ENCODE measurements around the gene NSA2. TPM values are rescaled to one million over a fixed set of nuclear protein-coding genes. Genes with fewer than 3 reads are reported as not detected.

The NSA2 gene
- polyA plus RNA-seq, 2 of the 4 experiments (the other 2 are of a cell fraction): 192 to 228 TPM

GRCh38 chr5:74810915-74811314, 43.9 kb downstream of the NSA2 start:
- Histone ChIP-seq H3K4me1 (peaks cover under 1% of the 10 kb centered on the region; the same call in 2 of the 3 replicates), H3K4me2 (no peak overlapping the region), H3K9me3 (no peaks in the 10 kb centered on the region), H3K4me3 (no peak overlapping the region), H3K27ac (no peak overlapping the region)
- CTCF ChIA-PET: interaction anchor here (0.7 kb wide), 1 partner anchor 240 kb away, joined by 3 read pairs; no protein-coding TSS in a partner anchor
- 93% methylated on average over 4 of the region's 4 CpGs for WGBS (ENCODE audit: missing lambda C conversion rate)
- ATAC-seq (no peak), DNase-seq (ENCODE audit: low read depth in 1 of 2, low spot score in 1 of 2) (no peak), FAIRE-seq (no peak)
- POLR2A ChIA-PET: no interaction called here
- TF ChIP-seq ZFP36 (IDR thresholded peaks at IDR 0.05; ENCODE audit: borderline replicate concordance, partially characterized antibody) (no peak), JUNB (IDR thresholded peaks at IDR 0.05) (no peak), HDAC2 (IDR thresholded peaks at IDR 0.05) (no peak), FOSL2 (IDR thresholded peaks at IDR 0.05) (no peak), FOSL2 (CRISPR knock-in tag; IDR thresholded peaks at IDR 0.05) (no peak), ZNF302 (CRISPR knock-in tag; IDR thresholded peaks at IDR 0.05) (no peak), HEYL (CRISPR knock-in tag; IDR thresholded peaks at IDR 0.05) (no peak), E2F6 (IDR thresholded peaks at IDR 0.05; ENCODE audit: borderline replicate concordance, low read depth) (no peak), FOXS1 (CRISPR knock-in tag; IDR thresholded peaks at IDR 0.05) (no peak), MAZ (IDR thresholded peaks at IDR 0.05; ENCODE audit: borderline replicate concordance, low read depth, low read length) (no peak), HOXB13 (CRISPR knock-in tag; IDR thresholded peaks at IDR 0.05; ENCODE audit: low read depth) (no peak), EHMT2 (IDR thresholded peaks at IDR 0.05; ENCODE audit: low read depth) (no peak), RARB (CRISPR knock-in tag; IDR thresholded peaks at IDR 0.05) (no peak), SREBF2 (IDR thresholded peaks at IDR 0.05) (no peak), PHF8 (IDR thresholded peaks at IDR 0.05; ENCODE audit: borderline replicate concordance, low read depth) (no peak), ZSCAN20 (CRISPR knock-in tag; IDR thresholded peaks at IDR 0.05) (no peak), JUN (IDR thresholded peaks at IDR 0.05) (no peak)
- TF ChIP-seq, protein P1, sequence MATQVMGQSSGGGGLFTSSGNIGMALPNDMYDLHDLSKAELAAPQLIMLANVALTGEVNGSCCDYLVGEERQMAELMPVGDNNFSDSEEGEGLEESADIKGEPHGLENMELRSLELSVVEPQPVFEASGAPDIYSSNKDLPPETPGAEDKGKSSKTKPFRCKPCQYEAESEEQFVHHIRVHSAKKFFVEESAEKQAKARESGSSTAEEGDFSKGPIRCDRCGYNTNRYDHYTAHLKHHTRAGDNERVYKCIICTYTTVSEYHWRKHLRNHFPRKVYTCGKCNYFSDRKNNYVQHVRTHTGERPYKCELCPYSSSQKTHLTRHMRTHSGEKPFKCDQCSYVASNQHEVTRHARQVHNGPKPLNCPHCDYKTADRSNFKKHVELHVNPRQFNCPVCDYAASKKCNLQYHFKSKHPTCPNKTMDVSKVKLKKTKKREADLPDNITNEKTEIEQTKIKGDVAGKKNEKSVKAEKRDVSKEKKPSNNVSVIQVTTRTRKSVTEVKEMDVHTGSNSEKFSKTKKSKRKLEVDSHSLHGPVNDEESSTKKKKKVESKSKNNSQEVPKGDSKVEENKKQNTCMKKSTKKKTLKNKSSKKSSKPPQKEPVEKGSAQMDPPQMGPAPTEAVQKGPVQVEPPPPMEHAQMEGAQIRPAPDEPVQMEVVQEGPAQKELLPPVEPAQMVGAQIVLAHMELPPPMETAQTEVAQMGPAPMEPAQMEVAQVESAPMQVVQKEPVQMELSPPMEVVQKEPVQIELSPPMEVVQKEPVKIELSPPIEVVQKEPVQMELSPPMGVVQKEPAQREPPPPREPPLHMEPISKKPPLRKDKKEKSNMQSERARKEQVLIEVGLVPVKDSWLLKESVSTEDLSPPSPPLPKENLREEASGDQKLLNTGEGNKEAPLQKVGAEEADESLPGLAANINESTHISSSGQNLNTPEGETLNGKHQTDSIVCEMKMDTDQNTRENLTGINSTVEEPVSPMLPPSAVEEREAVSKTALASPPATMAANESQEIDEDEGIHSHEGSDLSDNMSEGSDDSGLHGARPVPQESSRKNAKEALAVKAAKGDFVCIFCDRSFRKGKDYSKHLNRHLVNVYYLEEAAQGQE (IDR thresholded peaks at IDR 0.05): no peak

DNA sequence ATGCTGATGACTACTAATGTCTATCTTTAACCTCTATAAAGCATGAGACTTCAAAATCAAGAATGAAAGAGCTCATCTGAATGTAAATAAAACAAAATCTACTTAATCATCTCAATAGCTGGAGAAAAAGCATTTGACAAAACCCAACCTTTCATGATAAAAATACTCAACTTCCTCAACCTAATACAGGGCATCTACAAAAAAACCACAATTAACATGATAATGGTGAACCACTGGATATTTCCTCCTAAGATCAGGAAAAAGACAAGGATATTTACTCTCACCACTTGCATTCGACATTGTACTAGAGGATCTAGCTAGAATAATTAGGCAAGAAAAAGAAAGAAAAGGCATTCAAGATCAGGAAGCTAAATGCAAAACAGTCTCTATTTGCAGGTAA, 49.8 kb downstream of the NSA2 start:
- CTCF ChIA-PET: no interaction called here
- ATAC-seq (no peak), FAIRE-seq (peak; percentile 74)

More for the DNA sequence above, 49.8 kb downstream of the NSA2 start:
- DNase-seq (ENCODE audit: low read depth in 1 of 2, low spot score in 1 of 2): no peak
- H3K4me1 ChIP-seq: peaks cover 8% of the 10 kb centered on the region
- H3K4me3 ChIP-seq: no peak overlapping the region
- 78% methylated on average over 1 of the region's 1 CpG for WGBS (ENCODE audit: missing lambda C conversion rate)
- POLR2A ChIA-PET: interaction anchor here (0.9 kb wide), 1 partner anchor 50 kb away, joined by 3 read pairs; the partner anchor contains the start of genes GFM2 and NSA2
- TF ChIP-seq POLR2A (IDR thresholded peaks at IDR 0.05; ENCODE audit: low read length) (no peak), USF2 (IDR thresholded peaks at IDR 0.05) (no peak), HOXB5 (CRISPR knock-in tag; IDR thresholded peaks at IDR 0.05) (no peak), CBX2 (IDR thresholded peaks at IDR 0.05; ENCODE audit: borderline replicate concordance, low read depth) (no peak), EP300 (IDR thresholded peaks at IDR 0.05) (no peak), ZNF302 (CRISPR knock-in tag; IDR thresholded peaks at IDR 0.05) (no peak), FOXS1 (CRISPR knock-in tag; IDR thresholded peaks at IDR 0.05) (no peak), ATOH8 (CRISPR knock-in tag; IDR thresholded peaks at IDR 0.05; ENCODE audit: low read depth) (no peak), ZSCAN20 (CRISPR knock-in tag; IDR thresholded peaks at IDR 0.05) (no peak), RCOR1 (IDR thresholded peaks at IDR 0.05; ENCODE audit: low read depth, low read length) (no peak), RAD21 (conservative IDR thresholded peaks at IDR 0.05 in 1 of 2, IDR thresholded peaks at IDR 0.05 in 1 of 2) (no peak), BCL3 (IDR thresholded peaks at IDR 0.05) (no peak), MYC (IDR thresholded peaks at IDR 0.05; ENCODE audit: borderline replicate concordance, low read length) (no peak), HOXB13 (CRISPR knock-in tag; IDR thresholded peaks at IDR 0.05; ENCODE audit: low read depth) (no peak), FOSB (CRISPR knock-in tag; IDR thresholded peaks at IDR 0.05) (no peak), HDAC2 (IDR thresholded peaks at IDR 0.05) (no peak), NFE2L2 (conservative IDR thresholded peaks at IDR 0.05; ENCODE audit: low read length) (no peak), CBX8 (IDR thresholded peaks at IDR 0.05) (no peak)
- TF ChIP-seq, protein P2, sequence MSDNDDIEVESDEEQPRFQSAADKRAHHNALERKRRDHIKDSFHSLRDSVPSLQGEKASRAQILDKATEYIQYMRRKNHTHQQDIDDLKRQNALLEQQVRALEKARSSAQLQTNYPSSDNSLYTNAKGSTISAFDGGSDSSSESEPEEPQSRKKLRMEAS (IDR thresholded peaks at IDR 0.05): no peak
- H3K4me2 ChIP-seq: 0 out of 3 replicates have a peak overlapping the region, but pooled peaks have one; percentile 24
- no peaks in the 10 kb centered on the region for H3K9me3 ChIP-seq
- H3K27ac ChIP-seq: no peak overlapping the region
